Gastrocnemius medialis (tissue), 4 donors: ENCODE results near the gene DOCK4. TPM values are rescaled to one million over a fixed set of nuclear protein-coding genes. Genes with fewer than 3 reads are reported as not detected.

Experiments used
- total RNA-seq, 4 donors: library from RNA; depleted of rRNA; stranded (reverse); fragments of >200 nt; gene quantifications; one replicate each; pipeline versions ENCODE4 v1.1.0 to v1.2.3, GENCODE V29; 2016

The DOCK4 gene
- total RNA-seq, 4 donors from 2014 or later, result 8.7 to 12.0 (median 10.2) TPM

Other genes with a start within 250 kb of the DOCK4 start
- 10 to 100 TPM; 12.2 to 16.5 (median 15.0) TPM for gene ZNF277, start 296 bp upstream of the DOCK4 start, total RNA-seq
- gene IFRD1, start 244.1 kb upstream of the DOCK4 start, total RNA-seq, result 10 to 100 TPM; 37.8 to 70.8 (median 50.1) TPM